Measurements from ENCODE around the gene ZDHHC8.

Gene ZDHHC8

DNA sequence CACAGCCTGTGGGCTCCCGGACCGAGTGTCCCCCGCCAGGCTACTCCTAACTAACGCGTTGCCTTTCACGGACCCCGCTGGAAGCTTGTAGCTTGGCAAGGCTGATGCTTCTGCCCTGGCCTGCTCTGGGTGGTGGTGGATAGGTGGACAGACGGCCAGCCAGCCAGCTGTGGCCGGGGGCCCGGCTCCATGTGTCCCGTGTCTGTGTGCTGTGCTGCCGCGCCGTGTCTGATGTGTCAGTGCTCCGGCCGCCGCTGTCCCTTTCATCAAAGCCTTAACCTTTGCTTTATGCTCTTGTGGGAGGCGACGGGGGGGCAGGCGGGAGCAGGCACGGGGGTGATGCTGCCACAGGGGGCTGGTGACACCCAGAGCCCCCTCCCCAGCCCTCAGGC is 14.2 kb downstream of the ZDHHC8 start:
- in situ Hi-C loops (cut with HindIII; ENCODE audit: low sequenced_read_pairs) = no loop called here
- no peak overlapping the region for H3K4me3 ChIP-seq (ENCODE audit: low read depth, low read length)
- TF ChIP-seq, protein P1, sequence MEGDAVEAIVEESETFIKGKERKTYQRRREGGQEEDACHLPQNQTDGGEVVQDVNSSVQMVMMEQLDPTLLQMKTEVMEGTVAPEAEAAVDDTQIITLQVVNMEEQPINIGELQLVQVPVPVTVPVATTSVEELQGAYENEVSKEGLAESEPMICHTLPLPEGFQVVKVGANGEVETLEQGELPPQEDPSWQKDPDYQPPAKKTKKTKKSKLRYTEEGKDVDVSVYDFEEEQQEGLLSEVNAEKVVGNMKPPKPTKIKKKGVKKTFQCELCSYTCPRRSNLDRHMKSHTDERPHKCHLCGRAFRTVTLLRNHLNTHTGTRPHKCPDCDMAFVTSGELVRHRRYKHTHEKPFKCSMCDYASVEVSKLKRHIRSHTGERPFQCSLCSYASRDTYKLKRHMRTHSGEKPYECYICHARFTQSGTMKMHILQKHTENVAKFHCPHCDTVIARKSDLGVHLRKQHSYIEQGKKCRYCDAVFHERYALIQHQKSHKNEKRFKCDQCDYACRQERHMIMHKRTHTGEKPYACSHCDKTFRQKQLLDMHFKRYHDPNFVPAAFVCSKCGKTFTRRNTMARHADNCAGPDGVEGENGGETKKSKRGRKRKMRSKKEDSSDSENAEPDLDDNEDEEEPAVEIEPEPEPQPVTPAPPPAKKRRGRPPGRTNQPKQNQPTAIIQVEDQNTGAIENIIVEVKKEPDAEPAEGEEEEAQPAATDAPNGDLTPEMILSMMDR (IDR thresholded peaks at IDR 0.05; ENCODE audit: low read depth, low read length, missing control alignments) = no peak
- DNase-seq (ENCODE audit: low read depth) = no peak

- no peak for DNase-seq (ENCODE audit: low read depth)
- TF ChIP-seq, protein P1 (IDR thresholded peaks at IDR 0.05; ENCODE audit: low read depth, low read length, missing control alignments) = no peak
- no peak overlapping the region for H3K4me3 ChIP-seq (ENCODE audit: low read depth, low read length)
- in situ Hi-C loops (cut with HindIII; ENCODE audit: low sequenced_read_pairs) = no loop called here
These were observed 15.2 kb downstream of the ZDHHC8 start for GRCh38 chr22:20146777-20147176.

DNA sequence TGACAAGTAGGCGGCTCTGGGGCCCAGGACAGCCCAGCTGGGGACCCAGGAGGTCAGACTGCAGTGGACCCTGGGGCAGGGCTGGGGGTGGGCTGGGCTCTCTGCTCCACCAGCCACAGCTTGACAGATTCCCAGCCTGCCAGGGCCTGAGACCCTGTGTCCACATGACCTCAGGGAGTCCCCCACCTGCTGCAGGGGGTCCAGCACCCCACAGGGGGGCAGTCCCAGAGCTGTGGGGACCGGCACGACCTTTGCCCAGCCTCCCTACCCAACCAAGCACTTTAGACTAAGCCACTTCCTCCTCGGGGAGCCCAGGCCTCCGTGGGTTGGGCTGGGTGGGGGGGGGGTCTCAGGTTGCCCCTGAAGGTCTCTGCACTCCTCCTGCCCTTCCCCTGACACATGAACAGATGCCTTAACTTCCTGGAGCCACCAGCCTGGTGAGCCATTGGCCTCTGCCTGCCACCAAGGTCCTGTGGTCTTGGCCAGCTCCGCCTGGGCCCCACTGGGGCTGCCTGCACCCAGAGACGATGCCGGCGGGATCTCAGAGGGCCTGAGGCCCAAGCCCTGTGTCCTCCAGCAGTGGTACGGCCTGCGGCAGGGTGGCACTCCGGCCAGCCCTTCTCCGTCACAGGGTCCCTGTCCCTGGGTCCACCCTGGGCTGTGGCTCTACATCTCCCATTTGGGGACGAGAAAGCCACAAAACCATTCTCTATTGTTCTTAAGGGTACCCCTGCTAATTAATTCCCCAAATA is 15.8 kb downstream of the ZDHHC8 start:
- H3K4me3 ChIP-seq (ENCODE audit: low read depth, low read length) = no peak overlapping the region
- no peak for DNase-seq (ENCODE audit: low read depth)
- in situ Hi-C loops (cut with HindIII; ENCODE audit: low sequenced_read_pairs) = no loop called here
- TF ChIP-seq, protein P1 (IDR thresholded peaks at IDR 0.05; ENCODE audit: low read depth, low read length, missing control alignments) = no peak

GRCh38 chr22:20148414-20148813 is 16.8 kb downstream of the ZDHHC8 start:
- TF ChIP-seq, protein P1 (IDR thresholded peaks at IDR 0.05; ENCODE audit: low read depth, low read length, missing control alignments) = no peak
- no peak overlapping the region for H3K4me3 ChIP-seq (ENCODE audit: low read depth, low read length)
- in situ Hi-C loops (cut with HindIII; ENCODE audit: low sequenced_read_pairs) = no loop called here
- no peak for DNase-seq (ENCODE audit: low read depth)

- in situ Hi-C loops (cut with HindIII; ENCODE audit: low sequenced_read_pairs) = no loop called here
- TF ChIP-seq, protein P1 (IDR thresholded peaks at IDR 0.05; ENCODE audit: low read depth, low read length, missing control alignments) = no peak
- no peak overlapping the region for H3K4me3 ChIP-seq (ENCODE audit: low read depth, low read length)
- no peak for DNase-seq (ENCODE audit: low read depth)
These were observed 17.9 kb downstream of the ZDHHC8 start for GRCh38 chr22:20149257-20150250.

DNA sequence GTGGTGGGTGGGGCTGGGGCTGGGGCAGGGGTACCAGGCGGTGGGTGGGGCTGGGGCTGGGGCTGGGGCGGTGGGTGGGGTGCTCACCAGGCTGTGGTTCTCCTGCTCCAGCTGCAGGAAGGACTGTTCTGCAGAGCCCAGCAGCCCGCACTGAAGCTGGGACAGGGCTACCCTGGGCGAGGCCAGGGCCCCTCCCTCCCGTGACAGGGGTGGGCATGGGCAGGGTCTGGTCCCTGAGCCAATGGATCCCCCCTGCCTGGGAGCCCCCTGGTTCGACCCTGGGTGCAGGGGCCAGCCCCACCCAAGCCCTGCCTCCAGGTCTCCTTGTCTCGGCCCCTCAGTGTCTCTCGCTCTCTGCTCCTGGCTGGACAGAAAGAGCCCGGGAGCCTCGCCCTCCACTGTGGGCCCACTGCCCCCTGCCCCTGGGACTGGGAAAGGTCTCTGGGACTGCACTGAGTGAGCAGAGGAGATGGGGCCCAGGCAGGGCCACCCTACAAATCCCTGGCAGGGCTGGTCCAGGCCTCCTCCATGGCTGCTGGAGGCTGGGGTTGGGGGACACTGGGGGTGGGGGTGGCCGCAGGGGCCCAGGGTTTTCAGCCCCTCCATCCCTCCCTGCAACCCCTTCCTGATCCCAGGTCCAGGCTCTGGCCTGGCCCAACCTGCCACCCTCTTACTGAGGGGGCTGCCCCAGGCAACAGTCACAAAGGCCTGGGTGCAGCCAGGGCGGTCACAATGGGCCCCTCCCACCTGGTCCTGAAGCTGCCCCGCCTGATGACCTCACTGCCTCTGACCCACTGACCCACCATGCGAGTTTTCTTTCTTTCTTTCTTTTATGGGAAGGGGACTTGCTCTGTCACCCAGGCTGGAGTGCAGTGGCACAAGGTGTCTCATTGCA is 19.0 kb downstream of the ZDHHC8 start, which contains the start of gene CCDC188:
TSS of gene CCDC188 (minus strand) at position 675 of the 895 bp plus-strand sequence. CDS start at position 606, 69 bp downstream.
- TF ChIP-seq, protein P1 (IDR thresholded peaks at IDR 0.05; ENCODE audit: low read depth, low read length, missing control alignments) = no peak
- DNase-seq (ENCODE audit: low read depth) = no peak
- no peak within 1 kb of the TSS for H3K4me3 ChIP-seq (ENCODE audit: low read depth, low read length)
- in situ Hi-C loops (cut with HindIII; ENCODE audit: low sequenced_read_pairs) = no loop called here
